ENCODE results near the gene LECT2. TPM values are rescaled to one million over a fixed set of nuclear protein-coding genes. Genes with fewer than 3 reads are reported as not detected.

LECT2 gene
- total and polyA plus RNA-seq, 2 experiments from 2014 or later = 0.45 TPM; not detected in 1

DNA sequence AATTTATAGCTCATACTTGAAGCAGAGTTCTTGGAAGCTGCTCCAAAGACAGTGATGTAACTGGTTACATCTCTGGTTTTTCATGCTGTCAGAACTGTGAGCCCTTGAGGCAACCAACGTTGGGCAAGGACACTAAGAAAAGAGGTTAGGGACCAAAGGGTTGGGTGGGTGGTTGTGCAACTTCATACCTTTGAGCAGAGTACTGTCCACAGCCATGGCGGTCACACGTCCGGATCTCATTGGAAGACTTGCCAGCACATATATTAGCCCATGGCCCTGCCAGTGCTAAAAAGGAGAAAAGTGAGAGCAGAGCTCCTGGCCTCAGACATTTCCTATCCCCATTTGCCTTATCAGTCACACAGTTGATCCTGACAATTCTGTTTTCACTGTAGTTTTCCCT is 2.1 kb downstream of the LECT2 start:
- H3F3A ChIP-seq (replicated peaks; ENCODE audit: low read depth) = no peaks in the 10 kb centered on the region
- DNase-seq (ENCODE audit: low spot score) (no peak), ATAC-seq (no peak)
- no peaks in the 10 kb centered on the region for H3K9me2 ChIP-seq (ENCODE audit: insufficient read depth)
- H2AFZ ChIP-seq = no peak overlapping the region
- H3K27ac Mint-ChIP-seq = no peak overlapping the region
- H4K20me1 ChIP-seq (replicated peaks; ENCODE audit: insufficient read depth) = no peaks in the 10 kb centered on the region
- no peaks in the 10 kb centered on the region for H3K4me1 Mint-ChIP-seq
- H3K27me3 ChIP-seq (ENCODE audit: insufficient read depth) = no peaks in the 10 kb centered on the region
- H3K36me3 ChIP-seq (ENCODE audit: insufficient read depth) = no peaks in the 10 kb centered on the region
- H3K79me2 ChIP-seq (replicated peaks; ENCODE audit: insufficient read depth) = no peaks in the 10 kb centered on the region
- no peak overlapping the region for H3K4me3 ChIP-seq
- no peak overlapping the region for H3K4me2 ChIP-seq
- H3K36me3 Mint-ChIP-seq (ENCODE audit: low read depth) = no peaks in the 10 kb centered on the region
- no peaks in the 10 kb centered on the region for H3K4me1 ChIP-seq (ENCODE audit: insufficient read depth)
- H3K27me3 Mint-ChIP-seq (ENCODE audit: insufficient read depth, low read depth, poor library complexity) = no peaks in the 10 kb centered on the region
- H3K4me3 Mint-ChIP-seq = no peak overlapping the region
- TF ChIP-seq ZNF114 (CRISPR knock-in tag; IDR thresholded peaks at IDR 0.05) = no peak
- no peak for TF ChIP-seq EZH2phosphoT487 (IDR thresholded peaks at IDR 0.05; ENCODE audit: unreplicated experiment)
- TF ChIP-seq, protein P1, sequence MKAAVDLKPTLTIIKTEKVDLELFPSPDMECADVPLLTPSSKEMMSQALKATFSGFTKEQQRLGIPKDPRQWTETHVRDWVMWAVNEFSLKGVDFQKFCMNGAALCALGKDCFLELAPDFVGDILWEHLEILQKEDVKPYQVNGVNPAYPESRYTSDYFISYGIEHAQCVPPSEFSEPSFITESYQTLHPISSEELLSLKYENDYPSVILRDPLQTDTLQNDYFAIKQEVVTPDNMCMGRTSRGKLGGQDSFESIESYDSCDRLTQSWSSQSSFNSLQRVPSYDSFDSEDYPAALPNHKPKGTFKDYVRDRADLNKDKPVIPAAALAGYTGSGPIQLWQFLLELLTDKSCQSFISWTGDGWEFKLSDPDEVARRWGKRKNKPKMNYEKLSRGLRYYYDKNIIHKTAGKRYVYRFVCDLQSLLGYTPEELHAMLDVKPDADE (IDR thresholded peaks at IDR 0.05) = no peak
- no peak for TF ChIP-seq JUNB (IDR thresholded peaks at IDR 0.05; ENCODE audit: unreplicated experiment)
- H3K9me3 Mint-ChIP-seq = no peaks in the 10 kb centered on the region
- no peak overlapping the region for H3K27ac ChIP-seq (ENCODE audit: low read depth)

- H3K27me3 Mint-ChIP-seq (ENCODE audit: insufficient read depth, low read depth, poor library complexity) = no peaks in the 10 kb centered on the region
- DNase-seq (ENCODE audit: low spot score) (no peak), ATAC-seq (no peak)
- no peak overlapping the region for H3K27ac Mint-ChIP-seq
- H3K9me2 ChIP-seq (ENCODE audit: insufficient read depth) = no peaks in the 10 kb centered on the region
- no peaks in the 10 kb centered on the region for H4K20me1 ChIP-seq (replicated peaks; ENCODE audit: insufficient read depth)
- no peaks in the 10 kb centered on the region for H3F3A ChIP-seq (replicated peaks; ENCODE audit: low read depth)
- no peaks in the 10 kb centered on the region for H3K36me3 Mint-ChIP-seq (ENCODE audit: low read depth)
- no peaks in the 10 kb centered on the region for H3K79me2 ChIP-seq (replicated peaks; ENCODE audit: insufficient read depth)
- no peaks in the 10 kb centered on the region for H3K4me1 Mint-ChIP-seq
- H3K27me3 ChIP-seq (ENCODE audit: insufficient read depth) = no peaks in the 10 kb centered on the region
- no peak overlapping the region for H3K4me3 ChIP-seq
- H3K27ac ChIP-seq (ENCODE audit: low read depth) = no peak overlapping the region
- no peaks in the 10 kb centered on the region for H3K4me1 ChIP-seq (ENCODE audit: insufficient read depth)
- no peak overlapping the region for H3K4me2 ChIP-seq
- no peaks in the 10 kb centered on the region for H3K9me3 Mint-ChIP-seq
- no peak overlapping the region for H2AFZ ChIP-seq
- H3K36me3 ChIP-seq (ENCODE audit: insufficient read depth) = no peaks in the 10 kb centered on the region
- no peak overlapping the region for H3K4me3 Mint-ChIP-seq
- TF ChIP-seq STAT1 (IDR thresholded peaks at IDR 0.05; ENCODE audit: unreplicated experiment) (no peak), ZNF114 (CRISPR knock-in tag; IDR thresholded peaks at IDR 0.05) (no peak), CREB1 (CRISPR knock-in tag; IDR thresholded peaks at IDR 0.05; ENCODE audit: low read depth) (no peak), ZNF462 (CRISPR knock-in tag; IDR thresholded peaks at IDR 0.05) (no peak), JUNB (IDR thresholded peaks at IDR 0.05; ENCODE audit: unreplicated experiment) (no peak), NANOG (IDR thresholded peaks at IDR 0.05; ENCODE audit: borderline replicate concordance) (no peak), ZNF331 (CRISPR knock-in tag; IDR thresholded peaks at IDR 0.05; ENCODE audit: low read depth) (no peak), CTCF (conservative IDR thresholded peaks at IDR 0.05; ENCODE audit: low read depth in 2 of 2) (no peak), POLR2AphosphoS5 (IDR thresholded peaks at IDR 0.05; ENCODE audit: low read depth) (no peak), EZH2 (IDR thresholded peaks at IDR 0.05; ENCODE audit: low read depth, unreplicated experiment) (no peak), EZH2phosphoT487 (IDR thresholded peaks at IDR 0.05; ENCODE audit: unreplicated experiment) (no peak)
- TF ChIP-seq, protein P1 (IDR thresholded peaks at IDR 0.05) = no peak
Measured at GRCh38 chr5:135951807-135952206, 3.0 kb downstream of the LECT2 start.
